Umbilical cord (tissue), 2 donors: ENCODE results near the gene PRR13. TPM values are rescaled to one million over a fixed set of nuclear protein-coding genes. Genes with fewer than 3 reads are reported as not detected.

Source experiments
- DNase-seq: peaks from one replicate; pipeline ENCODE4 v3.0.0-alpha.2; 2015; ENCODE audit warnings: low spot score
- total RNA-seq: library from RNA; depleted of rRNA; stranded (reverse); fragments of >200 nt; gene quantifications from one replicate; pipeline ENCODE4 v1.2.3, GENCODE V29; 2014; ENCODE audit warnings: low replicate concordance; ENCODE audit not compliant: insufficient read depth

PRR13 gene
- total RNA-seq, 1 donor from 2014 or later: 26.0 TPM

DNA sequence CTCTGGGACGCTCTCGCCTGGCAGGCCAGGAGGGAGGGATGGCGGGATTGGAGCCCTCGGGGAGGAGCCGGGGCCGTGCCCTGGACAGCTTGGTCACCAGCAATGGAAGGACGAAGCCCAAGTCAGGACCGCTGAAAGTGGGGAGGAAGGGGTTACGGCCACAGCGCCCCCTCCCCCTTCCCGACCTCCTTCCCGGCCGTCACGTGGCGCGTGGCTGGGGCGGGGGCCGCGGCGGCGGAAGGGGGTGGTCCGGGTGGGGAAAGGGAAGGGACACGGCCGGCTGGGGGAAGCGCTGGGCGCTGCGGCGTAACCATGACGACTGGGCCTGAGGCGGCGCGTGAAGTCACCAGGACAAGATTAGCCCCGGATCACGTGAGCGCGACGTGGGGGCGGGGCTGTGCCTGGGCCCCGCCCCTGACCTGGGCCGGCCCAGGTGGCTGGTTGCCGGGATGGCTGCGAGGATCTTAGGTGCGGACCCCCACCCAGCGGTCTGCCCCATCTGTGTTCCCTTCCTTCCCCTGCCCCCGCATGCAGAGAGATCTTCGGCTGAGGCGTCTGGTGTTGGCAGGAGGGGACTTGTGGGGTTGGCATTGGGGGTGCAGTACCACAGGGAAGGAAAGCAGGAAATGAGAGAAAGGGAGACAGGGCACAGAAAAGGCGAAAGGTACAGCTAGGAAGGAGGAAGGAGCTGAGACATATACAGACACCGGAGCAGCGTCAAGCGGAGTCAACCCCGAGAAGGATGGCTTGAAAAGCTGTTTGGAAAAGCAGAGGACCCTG lies 51.5 kb downstream of the PRR13 start:
- DNase-seq: peak; percentile 96

DNA sequence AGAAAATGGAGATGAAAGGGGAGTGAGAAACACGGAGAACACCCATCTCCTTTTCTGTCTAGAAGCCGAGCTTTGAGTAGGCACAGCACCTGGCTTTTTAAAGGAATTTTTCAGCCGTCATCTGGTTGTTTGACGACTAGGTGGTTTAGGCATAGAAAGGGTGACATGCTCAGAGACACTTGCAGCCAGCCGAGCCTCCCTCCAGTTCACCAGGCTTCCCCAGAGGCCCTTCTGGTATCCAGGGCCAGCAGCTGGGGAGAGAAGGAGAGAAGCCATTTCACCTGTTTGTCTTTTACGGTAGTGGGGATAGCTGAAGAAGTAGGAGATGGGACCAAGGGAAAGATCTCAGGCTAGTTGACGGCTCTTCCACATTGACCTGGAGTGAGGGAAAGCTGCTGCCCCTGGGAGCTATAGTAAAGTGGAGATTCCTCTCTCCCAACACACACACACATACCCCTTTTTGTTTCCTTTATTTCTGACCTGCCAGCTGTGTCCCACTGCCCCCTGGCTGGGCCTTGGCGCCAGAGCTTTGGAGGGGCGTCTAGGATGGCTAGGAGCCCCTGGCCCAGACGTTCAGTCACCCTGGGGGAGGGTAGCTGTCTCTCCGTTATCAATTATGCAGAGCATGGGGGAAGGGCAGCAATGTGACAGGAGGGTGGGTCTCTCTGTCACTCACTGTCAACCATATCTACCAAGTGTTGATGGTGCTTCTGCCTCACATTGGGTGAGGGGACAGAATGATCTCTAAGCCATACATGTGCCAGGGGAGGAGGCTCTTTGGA lies 52.3 kb downstream of the PRR13 start:
- no peak for DNase-seq

Other genes with a start within 250 kb of the PRR13 start
- not detected for gene ITGB7, start 234.5 kb upstream of the PRR13 start, total RNA-seq
- gene RARG, start 209.5 kb upstream of the PRR13 start, total RNA-seq: 5.8 TPM
- 8.4 TPM for gene ESPL1, start 173.4 kb upstream of the PRR13 start, total RNA-seq
- gene PFDN5, start 146.2 kb upstream of the PRR13 start, total RNA-seq: 454 TPM
- 17.8 TPM for gene MYG1, start 142.0 kb upstream of the PRR13 start, total RNA-seq
- 38.3 TPM for gene AAAS, start 120.1 kb upstream of the PRR13 start, total RNA-seq
- 0.24 TPM for gene SP7, start 105.4 kb upstream of the PRR13 start, total RNA-seq
- 28.6 TPM for gene SP1, start 61.6 kb upstream of the PRR13 start, total RNA-seq
- gene AMHR2, start 17.9 kb upstream of the PRR13 start, total RNA-seq: not detected
- 284 TPM for gene PCBP2, start 10.4 kb downstream of the PRR13 start, total RNA-seq
- gene MAP3K12, start 57.7 kb downstream of the PRR13 start, total RNA-seq: 10.8 TPM
- gene TARBP2, start 59.5 kb downstream of the PRR13 start, total RNA-seq: 21.7 TPM
- gene NPFF, start 65.8 kb downstream of the PRR13 start, total RNA-seq: not detected
- gene ATF7, start 184.6 kb downstream of the PRR13 start, total RNA-seq: 15.4 TPM
- 89.1 TPM for gene ATP5MC2, start 234.3 kb downstream of the PRR13 start, total RNA-seq